ENCODE data around the gene MYO10. TPM values are rescaled to one million over a fixed set of nuclear protein-coding genes. Genes with fewer than 3 reads are reported as not detected.

The MYO10 gene
- total RNA-seq, 1 experiment from 2014 or later = 71.9 TPM

GRCh38 chr5:16768184-16768583 is 167.9 kb downstream of the MYO10 start:
- DNase-seq (ENCODE audit: low read depth, low spot score) (no peak), ATAC-seq (no peak)
- intact Hi-C loops (cut with micrococcal nuclease; ENCODE audit: unreplicated experiment) (no loop called here), in situ Hi-C loops (cut with HindIII; ENCODE audit: low pct_unique_long_range_greater_than_20kb, low sequenced_read_pairs) (no loop called here)
- ChIA-PET CTCF (no interaction called here), POLR2A (interaction anchor here (0.6 kb wide), 1 partner anchor 402 kb away, joined by 3 read pairs; no protein-coding TSS in a partner anchor)
- Histone ChIP-seq H3K27me3 (ENCODE audit: control insufficient read depth, insufficient read depth, low read length) (no peaks in the 10 kb centered on the region), H3K4me3 (ENCODE audit: low read depth in 2 of 2, low read length in 2 of 2) (no peak overlapping the region), H3K27ac (ENCODE audit: low read length) (no peak overlapping the region), H3K4me1 (ENCODE audit: control insufficient read depth, insufficient read depth, low read length) (no peaks in the 10 kb centered on the region), H3K9me3 (ENCODE audit: control insufficient read depth, insufficient read depth, low read depth, low read length) (no peaks in the 10 kb centered on the region), H3K36me3 (ENCODE audit: control insufficient read depth, insufficient read depth, low read length) (peaks cover 9% of the 10 kb centered on the region; the same call in 1 of the 2 replicates)
- TF ChIP-seq, protein P1, sequence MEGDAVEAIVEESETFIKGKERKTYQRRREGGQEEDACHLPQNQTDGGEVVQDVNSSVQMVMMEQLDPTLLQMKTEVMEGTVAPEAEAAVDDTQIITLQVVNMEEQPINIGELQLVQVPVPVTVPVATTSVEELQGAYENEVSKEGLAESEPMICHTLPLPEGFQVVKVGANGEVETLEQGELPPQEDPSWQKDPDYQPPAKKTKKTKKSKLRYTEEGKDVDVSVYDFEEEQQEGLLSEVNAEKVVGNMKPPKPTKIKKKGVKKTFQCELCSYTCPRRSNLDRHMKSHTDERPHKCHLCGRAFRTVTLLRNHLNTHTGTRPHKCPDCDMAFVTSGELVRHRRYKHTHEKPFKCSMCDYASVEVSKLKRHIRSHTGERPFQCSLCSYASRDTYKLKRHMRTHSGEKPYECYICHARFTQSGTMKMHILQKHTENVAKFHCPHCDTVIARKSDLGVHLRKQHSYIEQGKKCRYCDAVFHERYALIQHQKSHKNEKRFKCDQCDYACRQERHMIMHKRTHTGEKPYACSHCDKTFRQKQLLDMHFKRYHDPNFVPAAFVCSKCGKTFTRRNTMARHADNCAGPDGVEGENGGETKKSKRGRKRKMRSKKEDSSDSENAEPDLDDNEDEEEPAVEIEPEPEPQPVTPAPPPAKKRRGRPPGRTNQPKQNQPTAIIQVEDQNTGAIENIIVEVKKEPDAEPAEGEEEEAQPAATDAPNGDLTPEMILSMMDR (IDR thresholded peaks at IDR 0.05) = no peak
- TF ChIP-seq TCF7L2 (IDR thresholded peaks at IDR 0.05; ENCODE audit: low read depth, low read length) = no peak
- TF ChIP-seq, protein P2, sequence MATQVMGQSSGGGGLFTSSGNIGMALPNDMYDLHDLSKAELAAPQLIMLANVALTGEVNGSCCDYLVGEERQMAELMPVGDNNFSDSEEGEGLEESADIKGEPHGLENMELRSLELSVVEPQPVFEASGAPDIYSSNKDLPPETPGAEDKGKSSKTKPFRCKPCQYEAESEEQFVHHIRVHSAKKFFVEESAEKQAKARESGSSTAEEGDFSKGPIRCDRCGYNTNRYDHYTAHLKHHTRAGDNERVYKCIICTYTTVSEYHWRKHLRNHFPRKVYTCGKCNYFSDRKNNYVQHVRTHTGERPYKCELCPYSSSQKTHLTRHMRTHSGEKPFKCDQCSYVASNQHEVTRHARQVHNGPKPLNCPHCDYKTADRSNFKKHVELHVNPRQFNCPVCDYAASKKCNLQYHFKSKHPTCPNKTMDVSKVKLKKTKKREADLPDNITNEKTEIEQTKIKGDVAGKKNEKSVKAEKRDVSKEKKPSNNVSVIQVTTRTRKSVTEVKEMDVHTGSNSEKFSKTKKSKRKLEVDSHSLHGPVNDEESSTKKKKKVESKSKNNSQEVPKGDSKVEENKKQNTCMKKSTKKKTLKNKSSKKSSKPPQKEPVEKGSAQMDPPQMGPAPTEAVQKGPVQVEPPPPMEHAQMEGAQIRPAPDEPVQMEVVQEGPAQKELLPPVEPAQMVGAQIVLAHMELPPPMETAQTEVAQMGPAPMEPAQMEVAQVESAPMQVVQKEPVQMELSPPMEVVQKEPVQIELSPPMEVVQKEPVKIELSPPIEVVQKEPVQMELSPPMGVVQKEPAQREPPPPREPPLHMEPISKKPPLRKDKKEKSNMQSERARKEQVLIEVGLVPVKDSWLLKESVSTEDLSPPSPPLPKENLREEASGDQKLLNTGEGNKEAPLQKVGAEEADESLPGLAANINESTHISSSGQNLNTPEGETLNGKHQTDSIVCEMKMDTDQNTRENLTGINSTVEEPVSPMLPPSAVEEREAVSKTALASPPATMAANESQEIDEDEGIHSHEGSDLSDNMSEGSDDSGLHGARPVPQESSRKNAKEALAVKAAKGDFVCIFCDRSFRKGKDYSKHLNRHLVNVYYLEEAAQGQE (IDR thresholded peaks at IDR 0.05; ENCODE audit: insufficient read depth in 1 of 2, low read depth in 2 of 2, low read length in 1 of 2) = no peak
- TF ChIP-seq POLR2AphosphoS5 (IDR thresholded peaks at IDR 0.05; ENCODE audit: low read depth, low read length) = no peak
- no peak for TF ChIP-seq SIN3A (IDR thresholded peaks at IDR 0.05; ENCODE audit: borderline replicate concordance, insufficient read depth, low read depth, low read length)
- no TSS peak for BruUV-seq (replicated peaks)

GRCh38 chr5:16763211-16763610 is 172.9 kb downstream of the MYO10 start:
- in situ Hi-C loops (cut with HindIII; ENCODE audit: low pct_unique_long_range_greater_than_20kb, low sequenced_read_pairs) = no loop called here
- no peak for TF ChIP-seq TCF7L2 (IDR thresholded peaks at IDR 0.05; ENCODE audit: low read depth, low read length)
- TF ChIP-seq, protein P2 (IDR thresholded peaks at IDR 0.05; ENCODE audit: insufficient read depth in 1 of 2, low read depth in 2 of 2, low read length in 1 of 2) = no peak
- TF ChIP-seq, protein P1 (IDR thresholded peaks at IDR 0.05) = no peak
- TF ChIP-seq SIN3A (IDR thresholded peaks at IDR 0.05; ENCODE audit: borderline replicate concordance, insufficient read depth, low read depth, low read length) = no peak
- no peak for TF ChIP-seq POLR2AphosphoS5 (IDR thresholded peaks at IDR 0.05; ENCODE audit: low read depth, low read length)
- CTCF ChIA-PET = interaction anchor here (0.6 kb wide), 1 partner anchor 31 kb away, joined by 5 read pairs; no protein-coding TSS in a partner anchor
- H3K4me3 ChIP-seq (ENCODE audit: low read depth in 2 of 2, low read length in 2 of 2) = no peak overlapping the region
- no peaks in the 10 kb centered on the region for H3K9me3 ChIP-seq (ENCODE audit: control insufficient read depth, insufficient read depth, low read depth, low read length)
- no peaks in the 10 kb centered on the region for H3K27me3 ChIP-seq (ENCODE audit: control insufficient read depth, insufficient read depth, low read length)
- ATAC-seq (no peak), DNase-seq (ENCODE audit: low read depth, low spot score) (no peak)
- H3K36me3 ChIP-seq (ENCODE audit: control insufficient read depth, insufficient read depth, low read length) = peaks cover 25% of the 10 kb centered on the region
- no peaks in the 10 kb centered on the region for H3K4me1 ChIP-seq (ENCODE audit: control insufficient read depth, insufficient read depth, low read length)
- H3K27ac ChIP-seq (ENCODE audit: low read length) = no peak overlapping the region
- intact Hi-C loops (cut with micrococcal nuclease; ENCODE audit: unreplicated experiment) = no loop called here
- POLR2A ChIA-PET = no interaction called here
- BruUV-seq (replicated peaks) = no TSS peak

Data from Panc1 (cell line).